UCSD-AML1 (cell line): ENCODE results near the gene CHD2.

ENCODE experiments used
- DNase-seq: peaks from one replicate; lab custom pipeline; 2025; ENCODE audit not compliant: unreplicated experiment; lab: John Stamatoyannopoulos, UW

The CHD2 gene

GRCh38 chr15:92885224-92886041 is 14.7 kb upstream of the CHD2 start:
- DNase-seq = no peak

GRCh38 chr15:92886042-92886537 is 14.0 kb upstream of the CHD2 start:
- no peak for DNase-seq

- DNase-seq = no peak
Observed at GRCh38 chr15:92886815-92887214, 13.3 kb upstream of the CHD2 start.

- DNase-seq = no peak
Observed at GRCh38 chr15:92887869-92888268, 12.3 kb upstream of the CHD2 start.

GRCh38 chr15:92889390-92890107 is 10.6 kb upstream of the CHD2 start:
- no peak for DNase-seq

GRCh38 chr15:92891533-92892200 is 8.5 kb upstream of the CHD2 start:
- DNase-seq = no peak

- no peak for DNase-seq
Observed at GRCh38 chr15:92892201-92892555, 7.9 kb upstream of the CHD2 start.

GRCh38 chr15:92893200-92893599 is 6.9 kb upstream of the CHD2 start:
- DNase-seq = no peak

GRCh38 chr15:92896561-92896960 is 3.6 kb upstream of the CHD2 start:
- DNase-seq = no peak

GRCh38 chr15:92897620-92898019 is 2.5 kb upstream of the CHD2 start:
- DNase-seq = no peak

- no peak for DNase-seq
Observed at GRCh38 chr15:92898988-92899582, 1.0 kb upstream of the CHD2 start.

GRCh38 chr15:92899601-92899947 is 550 bp upstream of the CHD2 start:
- no peak for DNase-seq

GRCh38 chr15:92900731-92901071 is 577 bp downstream of the CHD2 start:
- no peak for DNase-seq

GRCh38 chr15:92901072-92901761 is 1.1 kb downstream of the CHD2 start:
- DNase-seq = no peak

GRCh38 chr15:92901995-92902394 is 1.9 kb downstream of the CHD2 start:
- no peak for DNase-seq

GRCh38 chr15:92902737-92903593 is 2.8 kb downstream of the CHD2 start:
- no peak for DNase-seq

- no peak for DNase-seq
Observed at GRCh38 chr15:92903631-92903965, 3.5 kb downstream of the CHD2 start.

GRCh38 chr15:92903966-92904721 is 4.0 kb downstream of the CHD2 start:
- DNase-seq = peak; percentile 99

- no peak for DNase-seq
Observed at GRCh38 chr15:92904722-92905571, 4.8 kb downstream of the CHD2 start.
